Neural crest cell (in vitro differentiated cells): ENCODE results near the gene MGMT. TPM values are rescaled to one million over a fixed set of nuclear protein-coding genes. Genes with fewer than 3 reads are reported as not detected.

Experiments used
- DNase-seq: peaks from one replicate; pipeline ENCODE4 v3.0.0; 2021; ENCODE audit warnings: low read depth, mixed read lengths, low spot score
- H3K27ac Mint-ChIP-seq: one replicate; pipeline ENCODE4 v1.8.0; 2021; ENCODE audit warnings: mild to moderate bottlenecking, mixed read lengths; ENCODE audit not compliant: unreplicated experiment
- H3K27me3 Mint-ChIP-seq: 2 replicates; pipeline ENCODE4 v1.8.0; 2021; ENCODE audit warnings: low read depth, mild to moderate bottlenecking, mixed read lengths
- H3K36me3 Mint-ChIP-seq: 2 replicates; pipeline ENCODE4 v1.8.0; 2021; ENCODE audit warnings: low read depth, mild to moderate bottlenecking, mixed read lengths
- H3K4me1 Mint-ChIP-seq: 2 replicates; pipeline ENCODE4 v1.8.0; 2021; ENCODE audit warnings: mixed read lengths
- H3K4me3 Mint-ChIP-seq: one replicate; pipeline ENCODE4 v1.8.0; 2021; ENCODE audit warnings: mild to moderate bottlenecking, mixed read lengths
- H3K9me3 Mint-ChIP-seq: 2 replicates; pipeline ENCODE4 v1.8.0; 2021; ENCODE audit warnings: mixed read lengths
- CTCF ChIP-seq: fragments of 200-600 bp; sonication (generic); conservative IDR thresholded peaks from 2 replicates; pipeline ENCODE4 v1.5.0; 2021; ENCODE audit warnings: antibody characterized with exemption, mild to moderate bottlenecking
- total RNA-seq: library from RNA; stranded (reverse); gene quantifications from 2 replicates; pipeline ENCODE4 v1.2.1, GENCODE V29; 2021

MGMT gene
- total RNA-seq, 1 donor from 2014 or later = 15.8 TPM

GRCh38 chr10:129784291-129784690 lies 317.2 kb downstream of the MGMT start:
- H3K36me3 Mint-ChIP-seq = no peaks in the 10 kb centered on the region
- H3K27me3 Mint-ChIP-seq = no peaks in the 10 kb centered on the region
- peak overlapping the region; percentile 88 for H3K27ac Mint-ChIP-seq

GRCh38 chr10:129784891-129785290 lies 317.9 kb downstream of the MGMT start:
- H3K27me3 Mint-ChIP-seq = no peaks in the 10 kb centered on the region
- H3K9me3 Mint-ChIP-seq = no peaks in the 10 kb centered on the region
- no peaks in the 10 kb centered on the region for H3K4me1 Mint-ChIP-seq
- H3K27ac Mint-ChIP-seq = no peak overlapping the region
- no peak for TF ChIP-seq CTCF
- DNase-seq = no peak
- peaks cover 3% of the 10 kb centered on the region for H3K36me3 Mint-ChIP-seq
- H3K4me3 Mint-ChIP-seq = no peak overlapping the region

More at GRCh38 chr10:129784291-129784690, 317.2 kb downstream of the MGMT start:
- Mint-ChIP-seq H3K9me3 (no peaks in the 10 kb centered on the region), H3K4me3 (no peak overlapping the region), H3K4me1 (no peaks in the 10 kb centered on the region)
- no peak for TF ChIP-seq CTCF
- no peak for DNase-seq

GRCh38 chr10:129785536-129785981 lies 318.5 kb downstream of the MGMT start:
- no peaks in the 10 kb centered on the region for H3K27me3 Mint-ChIP-seq
- H3K4me1 Mint-ChIP-seq = no peaks in the 10 kb centered on the region
- H3K27ac Mint-ChIP-seq = peak overlapping the region; percentile 19
- no peak for TF ChIP-seq CTCF
- no peak for DNase-seq
- peaks cover 3% of the 10 kb centered on the region for H3K36me3 Mint-ChIP-seq
- H3K9me3 Mint-ChIP-seq = no peaks in the 10 kb centered on the region
- no peak overlapping the region for H3K4me3 Mint-ChIP-seq

DNA sequence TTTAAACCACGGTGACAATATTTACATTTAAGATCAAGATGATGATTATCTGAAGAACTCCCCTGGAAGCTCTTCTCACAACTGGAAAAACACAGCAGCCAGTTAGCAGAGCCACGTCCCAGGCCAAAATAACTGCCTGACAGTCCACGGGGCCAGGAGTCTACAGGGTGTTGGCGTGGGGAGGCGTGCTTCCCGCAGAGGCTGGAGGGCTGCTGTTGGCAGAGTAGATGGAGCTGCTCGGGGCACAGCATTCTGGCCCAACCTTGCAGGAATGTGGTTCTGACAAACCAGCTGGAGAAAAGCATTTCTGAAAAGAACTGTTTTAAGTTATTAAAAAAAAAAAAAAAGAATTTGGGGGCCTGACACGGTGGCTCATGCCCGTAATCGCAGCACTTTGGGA lies 319.2 kb downstream of the MGMT start:
- Mint-ChIP-seq H3K9me3 (no peaks in the 10 kb centered on the region), H3K4me3 (no peak overlapping the region), H3K4me1 (no peaks in the 10 kb centered on the region), H3K27me3 (no peaks in the 10 kb centered on the region), H3K27ac (no peak overlapping the region), H3K36me3 (peaks cover 3% of the 10 kb centered on the region)
- TF ChIP-seq CTCF = no peak
- DNase-seq = no peak

DNA sequence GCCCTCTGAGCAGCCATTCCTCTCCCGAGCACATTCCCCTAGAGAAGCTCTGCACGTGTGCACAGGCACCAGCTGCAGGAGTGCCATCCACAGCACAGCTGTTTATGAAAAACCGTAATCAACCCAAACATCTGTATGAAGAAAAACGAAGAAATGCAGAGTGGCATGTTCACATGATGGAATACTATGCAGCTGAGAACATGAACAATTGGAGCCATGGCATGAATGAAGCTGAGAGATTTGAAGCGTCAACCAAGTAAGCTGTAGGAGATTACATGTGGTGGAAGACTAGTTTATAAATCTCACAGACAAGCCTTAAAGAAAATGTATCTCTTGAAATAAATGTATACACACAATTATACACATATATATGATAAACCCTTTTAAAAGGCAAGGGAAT lies 320.5 kb downstream of the MGMT start:
- no peaks in the 10 kb centered on the region for H3K4me1 Mint-ChIP-seq
- H3K9me3 Mint-ChIP-seq = no peaks in the 10 kb centered on the region
- no peak for DNase-seq
- H3K27ac Mint-ChIP-seq = no peak overlapping the region
- H3K36me3 Mint-ChIP-seq = peaks cover 7% of the 10 kb centered on the region
- H3K27me3 Mint-ChIP-seq = no peaks in the 10 kb centered on the region
- TF ChIP-seq CTCF = no peak
- H3K4me3 Mint-ChIP-seq = no peak overlapping the region

GRCh38 chr10:129788215-129788614 lies 321.2 kb downstream of the MGMT start:
- Mint-ChIP-seq H3K27ac (no peak overlapping the region), H3K4me1 (no peaks in the 10 kb centered on the region), H3K9me3 (peaks cover 2% of the 10 kb centered on the region), H3K36me3 (peaks cover 12% of the 10 kb centered on the region), H3K27me3 (no peaks in the 10 kb centered on the region), H3K4me3 (no peak overlapping the region)
- no peak for DNase-seq
- no peak for TF ChIP-seq CTCF
